Epithelial cell of proximal tubule (primary cell): ENCODE results near the gene TNK2. TPM values are rescaled to one million over a fixed set of nuclear protein-coding genes. Genes with fewer than 3 reads are reported as not detected.

Experiments
- DNase-seq: peaks from one replicate; pipeline ENCODE4 v3.0.0-alpha.2; 2011; ENCODE audit warnings: low read depth
- H3K4me3 ChIP-seq: 2 replicates; pipeline ENCODE4 v1.5.1; 2011; ENCODE audit warnings: low read depth, mild to moderate bottlenecking, low read length
- total RNA-seq: library from RNA; depleted of rRNA; stranded (reverse); fragments of >200 nt; gene quantifications from 2 replicates; pipeline ENCODE4 v1.2.3, GENCODE V29; 2015
- TF ChIP-seq, protein P1 (sequence below): conservative IDR thresholded peaks from 2 replicates; pipeline ENCODE4 v1.5.1; 2012; ENCODE audit warnings: low read depth, mild to moderate bottlenecking, low read length

The TNK2 gene
- total RNA-seq, 1 donor from 2014 or later = 21.0 TPM

DNA sequence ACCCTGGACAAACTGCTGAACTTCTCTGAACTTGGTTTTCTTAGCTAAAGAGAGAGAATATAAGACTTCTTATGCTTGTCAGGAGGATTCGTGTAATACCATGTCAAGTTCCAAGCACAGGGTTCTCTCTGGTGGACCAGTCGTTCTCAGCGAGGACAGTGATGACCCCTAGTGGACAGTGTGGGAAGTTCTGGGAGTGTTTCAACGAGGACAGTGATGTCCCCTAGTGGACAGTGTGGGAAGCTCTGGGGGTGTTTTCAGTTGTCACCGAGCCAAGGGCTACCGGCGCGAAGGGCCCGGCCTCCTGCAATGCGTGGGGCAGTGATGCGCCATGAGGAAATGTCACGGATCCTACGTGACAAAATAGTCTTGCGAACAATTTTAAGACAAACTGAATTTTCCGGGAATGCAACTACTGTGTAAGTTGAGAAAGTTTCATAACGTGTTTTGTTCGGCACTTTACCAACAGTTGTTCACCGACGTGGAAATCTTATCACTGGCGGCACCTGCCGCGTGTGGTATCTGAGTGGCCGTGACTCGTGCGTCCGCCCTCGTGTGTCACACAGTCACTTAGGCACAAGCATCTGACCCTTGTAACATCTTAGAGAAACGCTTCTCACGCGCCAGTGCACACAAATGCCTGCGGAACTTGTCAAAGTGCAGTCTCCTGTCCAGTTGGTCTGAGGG is 57.4 kb downstream of the TNK2 start:
- peak overlapping the region; percentile 40 for H3K4me3 ChIP-seq
- peak; percentile 45 for DNase-seq
- TF ChIP-seq, protein P1, sequence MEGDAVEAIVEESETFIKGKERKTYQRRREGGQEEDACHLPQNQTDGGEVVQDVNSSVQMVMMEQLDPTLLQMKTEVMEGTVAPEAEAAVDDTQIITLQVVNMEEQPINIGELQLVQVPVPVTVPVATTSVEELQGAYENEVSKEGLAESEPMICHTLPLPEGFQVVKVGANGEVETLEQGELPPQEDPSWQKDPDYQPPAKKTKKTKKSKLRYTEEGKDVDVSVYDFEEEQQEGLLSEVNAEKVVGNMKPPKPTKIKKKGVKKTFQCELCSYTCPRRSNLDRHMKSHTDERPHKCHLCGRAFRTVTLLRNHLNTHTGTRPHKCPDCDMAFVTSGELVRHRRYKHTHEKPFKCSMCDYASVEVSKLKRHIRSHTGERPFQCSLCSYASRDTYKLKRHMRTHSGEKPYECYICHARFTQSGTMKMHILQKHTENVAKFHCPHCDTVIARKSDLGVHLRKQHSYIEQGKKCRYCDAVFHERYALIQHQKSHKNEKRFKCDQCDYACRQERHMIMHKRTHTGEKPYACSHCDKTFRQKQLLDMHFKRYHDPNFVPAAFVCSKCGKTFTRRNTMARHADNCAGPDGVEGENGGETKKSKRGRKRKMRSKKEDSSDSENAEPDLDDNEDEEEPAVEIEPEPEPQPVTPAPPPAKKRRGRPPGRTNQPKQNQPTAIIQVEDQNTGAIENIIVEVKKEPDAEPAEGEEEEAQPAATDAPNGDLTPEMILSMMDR = peak; percentile 100

DNA sequence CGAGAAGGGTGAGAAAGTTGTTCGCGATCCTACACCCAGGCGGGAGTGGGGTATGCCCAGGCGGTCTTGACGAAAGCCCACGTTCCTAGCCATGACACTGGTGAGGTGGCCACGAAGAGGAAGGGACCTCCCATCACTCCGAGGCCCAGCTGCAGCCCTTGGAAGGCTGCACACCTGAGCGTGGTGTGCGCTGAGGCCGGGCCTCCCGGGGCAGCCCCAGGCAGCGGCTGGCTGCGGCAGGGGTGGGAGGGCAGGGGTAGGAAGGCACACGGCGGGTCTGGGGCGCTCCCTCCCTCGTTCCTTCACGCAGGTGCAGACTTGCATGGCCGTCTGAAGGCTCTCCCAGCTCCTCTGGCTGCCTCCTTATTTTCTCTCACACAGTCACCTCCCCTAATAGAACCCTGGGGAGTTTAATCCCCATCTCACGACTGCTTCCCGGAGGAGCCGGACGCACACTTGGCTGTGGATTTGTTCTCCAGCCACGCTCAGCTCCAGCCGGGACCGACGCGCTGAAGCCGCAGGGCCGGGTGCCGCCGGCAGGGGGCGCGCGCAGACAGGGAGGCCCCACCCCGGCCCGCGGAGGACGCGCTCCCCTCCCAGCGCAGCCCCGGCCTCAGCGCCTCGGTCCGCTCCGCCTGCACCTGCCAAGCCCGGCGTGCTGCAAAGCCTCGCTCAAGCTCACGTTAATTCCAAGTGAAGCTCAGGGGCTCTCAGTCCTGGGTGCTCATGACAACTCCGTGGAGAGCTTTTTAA is 58.9 kb downstream of the TNK2 start:
- H3K4me3 ChIP-seq = no peak overlapping the region
- no peak for DNase-seq
- TF ChIP-seq, protein P1 = no peak

DNA sequence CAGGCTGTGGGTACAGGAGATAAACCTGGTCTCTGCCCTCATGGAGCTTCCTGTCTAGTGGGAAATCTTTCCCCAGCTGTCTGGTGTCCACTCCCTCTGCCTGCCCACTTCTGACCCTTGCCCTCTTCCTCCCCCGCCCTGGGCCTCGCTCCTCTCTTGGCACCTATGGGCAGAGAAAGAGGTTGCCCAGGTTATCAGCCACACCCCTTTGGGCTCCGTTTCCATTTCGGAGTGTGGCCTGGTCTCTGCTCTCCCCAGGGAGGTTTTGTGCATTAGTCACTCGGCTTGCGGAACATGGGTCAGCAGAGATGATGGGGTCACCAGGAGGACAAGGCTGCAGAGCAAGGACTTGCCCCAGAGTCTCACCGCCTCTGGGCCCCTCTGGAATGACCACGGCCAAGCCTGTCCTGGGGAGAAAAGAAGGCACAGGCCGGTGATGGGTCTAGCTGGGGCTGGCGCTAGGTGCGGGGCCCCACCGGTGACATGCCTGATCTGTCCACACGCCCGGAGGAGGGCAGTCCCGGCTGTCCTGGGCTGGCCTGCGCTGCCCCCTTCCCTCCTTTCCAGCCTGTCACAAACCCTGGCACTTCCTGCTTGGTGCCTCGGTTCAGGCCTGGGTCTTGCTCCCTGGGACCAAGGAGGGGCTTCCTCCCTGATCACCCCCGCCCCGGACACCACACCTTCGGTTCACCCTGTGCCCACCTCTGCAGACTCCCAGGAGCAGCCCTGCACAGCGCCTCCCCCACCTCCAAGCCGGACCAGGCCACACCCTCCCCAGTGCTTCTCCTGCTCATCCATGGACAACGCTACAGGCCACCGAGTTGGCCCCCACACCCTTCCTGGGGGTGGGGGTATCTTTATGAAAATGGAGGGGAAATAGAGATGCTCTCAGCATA is 61.0 kb downstream of the TNK2 start:
- TF ChIP-seq, protein P1 = no peak

DNA sequence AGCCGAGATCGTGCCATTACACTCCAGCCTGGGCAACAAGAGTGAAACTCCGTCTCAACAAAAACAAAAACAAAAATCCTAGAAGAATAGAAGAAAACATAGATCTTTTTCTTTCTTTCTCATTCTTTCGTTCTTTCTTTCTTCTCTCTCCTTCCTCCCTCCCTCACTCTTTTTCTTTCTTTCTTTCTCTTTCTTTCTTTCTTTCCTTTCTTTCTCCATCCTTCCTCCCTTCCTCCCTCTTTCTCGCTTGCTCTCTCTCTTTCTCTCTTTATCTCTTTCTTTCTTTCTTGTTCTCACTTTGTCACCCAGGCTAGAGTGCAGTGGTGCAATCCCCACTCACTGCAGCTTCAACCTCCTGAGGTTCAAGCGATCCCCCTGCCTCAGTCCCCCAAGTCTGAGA is 62.9 kb downstream of the TNK2 start:
- TF ChIP-seq, protein P1 = no peak
- no peak overlapping the region for H3K4me3 ChIP-seq
- DNase-seq = no peak

More for the DNA sequence above, 61.0 kb downstream of the TNK2 start:
- H3K4me3 ChIP-seq = no peak overlapping the region
- DNase-seq = no peak

DNA sequence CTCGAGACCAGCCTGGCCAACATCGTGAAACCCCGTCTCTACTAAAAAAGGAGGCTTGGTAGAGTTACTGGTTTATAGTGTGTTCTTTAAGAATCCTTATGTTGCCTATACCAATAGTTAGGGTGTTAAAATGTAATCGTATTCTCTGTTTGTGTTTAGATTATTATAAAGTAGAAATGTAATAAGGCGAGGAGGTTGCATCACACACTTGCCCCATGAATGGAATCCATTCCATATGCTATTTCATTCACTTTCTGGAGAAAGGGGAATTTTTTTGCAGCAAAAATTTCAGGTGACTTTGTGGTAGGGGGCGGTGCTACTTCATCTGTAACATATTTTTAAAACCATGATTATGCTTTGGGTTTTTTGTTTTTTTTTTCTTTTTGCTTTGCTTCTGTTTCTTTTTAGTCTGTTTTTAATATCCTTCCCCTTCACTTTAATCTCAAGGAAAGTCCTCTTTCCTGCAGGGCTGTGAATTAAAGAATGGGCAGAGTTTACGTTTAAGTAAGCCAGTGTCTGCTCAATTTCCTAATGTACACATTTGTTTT is 63.6 kb downstream of the TNK2 start:
- DNase-seq = no peak
- TF ChIP-seq, protein P1 = no peak
- no peak overlapping the region for H3K4me3 ChIP-seq

DNA sequence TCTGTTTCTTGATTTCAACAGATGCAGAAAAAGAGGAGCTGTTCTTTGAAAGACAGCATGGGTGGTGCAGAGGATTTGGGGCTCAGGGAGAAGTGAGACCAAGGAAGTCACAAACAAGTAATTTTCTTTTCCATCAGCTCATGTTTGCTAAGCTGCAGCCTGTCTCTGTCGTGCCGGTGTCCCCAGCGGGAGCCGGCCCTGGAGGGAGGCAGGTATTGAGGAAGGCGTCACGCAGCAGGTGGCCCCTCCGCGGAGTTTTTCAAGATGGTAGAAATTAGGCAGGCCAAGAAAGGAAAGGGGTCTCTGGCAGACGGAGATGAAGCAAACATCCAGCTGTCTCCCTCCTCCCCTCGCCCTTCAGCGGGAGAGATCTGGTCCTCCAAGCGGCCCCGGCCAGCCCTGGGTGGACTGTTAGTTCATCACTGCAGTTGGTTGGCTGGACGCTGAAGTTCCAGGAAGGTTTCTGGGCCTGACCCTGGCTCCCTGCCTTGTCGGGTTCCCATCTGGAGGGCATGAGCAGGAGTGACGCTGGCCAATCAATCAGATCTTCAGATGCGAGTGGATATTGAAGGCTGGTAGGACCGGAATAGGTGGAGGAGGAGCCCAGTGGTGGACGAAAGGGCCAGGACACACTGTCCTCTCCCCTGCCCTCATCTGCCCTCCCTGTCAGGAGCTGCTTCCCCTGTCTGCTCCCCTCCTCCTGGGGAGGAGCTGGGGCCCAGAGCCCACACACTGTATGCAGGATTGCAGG is 68.9 kb downstream of the TNK2 start:
- DNase-seq = no peak
- TF ChIP-seq, protein P1 = no peak
- no peak overlapping the region for H3K4me3 ChIP-seq
